GM18868 (cell line): ENCODE data around the gene UGT1A9.

ENCODE experiments used
- ATAC-seq: cut with Tn5 transposase; IDR thresholded peaks from one replicate; pipeline ENCODE4 v1.9.1; 2021; ENCODE audit warnings: mild to moderate bottlenecking, moderate library complexity; ENCODE audit not compliant: unreplicated experiment

The UGT1A9 gene

DNA sequence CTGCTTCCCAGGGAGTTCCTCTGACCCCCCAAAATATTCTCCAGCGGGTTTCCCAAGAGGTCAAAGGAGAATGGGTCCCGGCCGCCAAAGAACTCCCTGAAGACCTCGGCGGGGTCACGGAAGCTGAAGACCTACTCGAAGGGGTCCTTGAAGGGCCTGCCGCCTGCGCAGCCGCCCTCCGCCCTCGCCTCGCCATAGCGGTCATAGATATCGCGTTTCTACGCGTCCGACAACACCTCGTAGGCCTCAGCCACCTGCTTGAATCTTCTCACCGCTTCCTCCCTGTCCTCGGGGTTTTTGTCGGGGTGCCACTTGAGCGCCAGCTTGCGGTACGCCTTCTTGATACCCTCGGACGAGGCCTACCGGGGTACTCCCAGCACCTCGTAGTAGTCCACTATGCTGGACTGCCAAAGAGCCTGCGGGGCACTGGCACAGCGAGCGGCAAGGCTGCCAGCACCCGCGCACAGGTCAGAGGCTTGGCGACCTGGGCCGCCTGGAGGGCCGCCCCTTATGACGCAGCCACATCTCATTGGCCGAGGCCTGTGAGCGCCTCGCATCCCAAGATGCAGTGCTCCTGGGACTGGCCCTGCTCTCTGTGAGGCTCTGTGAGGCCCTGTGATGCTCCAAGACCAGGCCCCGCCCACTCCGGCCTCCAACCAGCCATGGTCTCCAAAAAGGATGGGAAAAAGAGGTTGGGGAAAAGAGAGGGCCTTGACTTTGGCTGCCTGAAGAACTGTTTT, 83.3 kb downstream of the UGT1A9 start:
- no peak for ATAC-seq

- no peak for ATAC-seq
Observed at GRCh38 chr2:233756429-233757081, 84.9 kb downstream of the UGT1A9 start.

DNA sequence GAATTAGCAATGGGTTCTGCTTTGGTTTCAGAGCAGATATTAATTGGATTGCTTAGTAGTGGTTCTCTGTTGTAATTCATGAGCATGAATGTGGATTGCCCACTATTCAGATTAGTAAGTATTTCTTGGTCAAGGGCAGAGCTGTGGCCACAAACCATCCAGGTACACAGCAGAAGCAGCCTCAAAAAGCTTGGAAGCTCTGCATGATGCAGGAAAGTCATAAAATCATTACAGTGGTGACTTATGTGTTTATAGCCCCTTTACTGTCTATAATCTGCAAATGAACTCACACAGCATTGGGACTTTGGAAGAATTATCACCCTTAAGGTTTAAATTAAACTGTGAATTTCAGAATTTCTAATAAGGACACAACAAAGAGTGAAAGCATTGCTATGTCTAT, 86.4 kb downstream of the UGT1A9 start:
- ATAC-seq, result no peak

DNA sequence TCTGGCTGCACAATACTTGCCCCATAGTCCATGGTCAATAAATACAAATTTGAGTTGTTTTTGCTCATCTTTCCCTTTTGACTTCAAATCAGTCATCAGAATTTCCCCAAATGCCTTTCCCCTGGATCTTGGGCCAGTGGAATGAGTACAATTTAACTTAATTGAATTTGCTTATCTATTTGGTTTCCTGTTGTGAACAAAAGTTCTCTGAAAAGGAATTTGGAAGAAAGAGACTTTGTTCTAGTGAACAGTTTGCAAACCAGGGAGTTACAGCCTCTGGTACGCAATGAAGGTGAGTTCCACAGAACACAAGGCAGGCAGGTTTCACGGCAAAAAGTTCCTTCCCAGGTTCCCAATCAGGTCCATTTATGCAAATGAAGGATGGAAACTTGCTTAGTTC, 87.2 kb downstream of the UGT1A9 start:
- ATAC-seq, result no peak

DNA sequence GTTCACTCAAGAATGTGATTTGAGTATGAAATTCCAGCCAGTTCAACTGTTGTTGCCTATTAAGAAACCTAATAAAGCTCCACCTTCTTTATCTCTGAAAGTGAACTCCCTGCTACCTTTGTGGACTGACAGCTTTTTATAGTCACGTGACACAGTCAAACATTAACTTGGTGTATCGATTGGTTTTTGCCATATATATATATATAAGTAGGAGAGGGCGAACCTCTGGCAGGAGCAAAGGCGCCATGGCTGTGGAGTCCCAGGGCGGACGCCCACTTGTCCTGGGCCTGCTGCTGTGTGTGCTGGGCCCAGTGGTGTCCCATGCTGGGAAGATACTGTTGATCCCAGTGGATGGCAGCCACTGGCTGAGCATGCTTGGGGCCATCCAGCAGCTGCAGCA, 88.3 kb downstream of the UGT1A9 start, which contains the start of gene UGT1A1:
UGT1A1 (plus strand) TSS at position 228 of the 400 bp plus-strand sequence; CDS start at position 246, 18 bp downstream.
- no peak for ATAC-seq

DNA sequence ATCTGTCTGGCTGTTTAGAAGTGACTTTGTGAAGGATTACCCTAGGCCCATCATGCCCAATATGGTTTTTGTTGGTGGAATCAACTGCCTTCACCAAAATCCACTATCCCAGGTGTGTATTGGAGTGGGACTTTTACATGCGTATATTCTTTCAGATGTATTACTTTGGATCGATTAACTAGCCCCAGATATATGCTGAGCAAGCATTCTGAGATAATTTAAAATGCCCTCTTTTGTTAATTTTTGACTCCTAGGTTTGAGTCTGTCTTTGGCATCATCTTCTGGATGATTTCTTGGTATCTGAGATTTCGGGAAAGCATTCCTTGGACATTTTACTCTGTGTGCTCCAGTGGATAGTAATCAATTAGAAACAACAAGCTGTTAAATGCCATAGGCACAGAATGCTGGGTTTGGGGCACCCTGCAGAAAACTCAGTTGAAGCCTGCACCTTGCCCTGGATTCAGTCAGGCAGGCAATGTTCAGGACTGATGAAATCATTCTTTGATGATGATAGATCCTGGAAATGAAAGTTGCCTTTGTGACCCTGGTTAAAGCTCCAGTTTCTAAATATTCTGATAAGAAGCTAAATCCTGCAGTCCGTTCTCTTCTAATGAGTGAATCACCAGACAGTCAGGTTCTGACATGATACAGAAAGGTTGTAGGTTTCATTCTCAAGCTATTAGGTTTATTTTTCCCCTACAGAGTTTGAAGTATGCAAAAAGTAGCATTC, 89.5 kb downstream of the UGT1A9 start:
- ATAC-seq, result no peak

- ATAC-seq, result no peak
Observed at GRCh38 chr2:233764264-233764663, 92.6 kb downstream of the UGT1A9 start.

GRCh38 chr2:233764761-233765160, 93.1 kb downstream of the UGT1A9 start:
- ATAC-seq, result no peak

GRCh38 chr2:233766416-233766815, 94.7 kb downstream of the UGT1A9 start:
- no peak for ATAC-seq

GRCh38 chr2:233768076-233768475, 96.4 kb downstream of the UGT1A9 start:
- ATAC-seq, result no peak

- ATAC-seq, result no peak
Observed at GRCh38 chr2:233769260-233769659, 97.6 kb downstream of the UGT1A9 start.

DNA sequence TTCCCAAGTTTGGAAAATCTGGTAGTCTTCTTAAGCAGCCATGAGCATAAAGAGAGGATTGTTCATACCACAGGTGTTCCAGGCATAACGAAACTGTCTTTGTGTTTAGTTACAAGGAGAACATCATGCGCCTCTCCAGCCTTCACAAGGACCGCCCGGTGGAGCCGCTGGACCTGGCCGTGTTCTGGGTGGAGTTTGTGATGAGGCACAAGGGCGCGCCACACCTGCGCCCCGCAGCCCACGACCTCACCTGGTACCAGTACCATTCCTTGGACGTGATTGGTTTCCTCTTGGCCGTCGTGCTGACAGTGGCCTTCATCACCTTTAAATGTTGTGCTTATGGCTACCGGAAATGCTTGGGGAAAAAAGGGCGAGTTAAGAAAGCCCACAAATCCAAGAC, 100.5 kb downstream of the UGT1A9 start:
- ATAC-seq, result no peak

GRCh38 chr2:233772583-233772982, 100.9 kb downstream of the UGT1A9 start:
- no peak for ATAC-seq

DNA sequence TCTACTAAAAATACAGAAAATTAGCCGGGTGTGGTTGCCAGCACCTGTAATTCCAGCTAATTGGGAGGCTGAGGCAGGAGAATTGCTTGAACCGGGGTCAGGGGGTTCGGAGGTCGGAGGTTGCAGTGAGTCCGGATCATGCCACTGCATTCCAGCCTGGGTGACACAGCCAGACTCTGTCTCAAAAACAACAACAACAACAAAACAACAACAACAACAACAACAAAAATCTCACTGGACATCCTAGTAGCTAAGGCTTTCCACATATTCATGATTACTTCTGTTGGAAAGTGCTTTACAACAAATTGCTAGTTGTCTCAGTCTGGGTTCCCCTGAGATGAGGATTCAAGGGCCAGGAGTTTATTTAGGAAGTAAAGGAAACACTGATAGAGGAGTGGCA, 102.2 kb downstream of the UGT1A9 start:
- ATAC-seq, result no peak

DNA sequence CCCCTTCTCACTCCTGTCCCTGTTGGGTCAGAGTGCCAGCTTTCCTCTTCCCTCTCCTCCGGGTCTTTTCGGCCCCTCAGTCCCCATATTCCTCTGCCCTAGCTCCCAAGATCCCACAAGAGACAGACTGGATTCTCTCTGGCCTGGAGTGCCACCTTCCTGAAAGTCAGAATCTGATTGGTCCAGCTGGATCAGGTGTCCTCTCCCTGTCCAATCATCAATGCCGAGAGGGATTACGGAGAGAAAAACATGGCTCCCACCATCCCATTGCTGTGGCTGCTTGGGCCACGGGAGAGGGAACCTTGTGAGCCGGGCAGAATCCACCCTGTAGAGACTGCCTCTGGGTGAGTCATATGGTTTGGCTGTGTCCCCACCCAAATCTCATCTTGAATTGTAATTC, 103.7 kb downstream of the UGT1A9 start:
- no peak for ATAC-seq

DNA sequence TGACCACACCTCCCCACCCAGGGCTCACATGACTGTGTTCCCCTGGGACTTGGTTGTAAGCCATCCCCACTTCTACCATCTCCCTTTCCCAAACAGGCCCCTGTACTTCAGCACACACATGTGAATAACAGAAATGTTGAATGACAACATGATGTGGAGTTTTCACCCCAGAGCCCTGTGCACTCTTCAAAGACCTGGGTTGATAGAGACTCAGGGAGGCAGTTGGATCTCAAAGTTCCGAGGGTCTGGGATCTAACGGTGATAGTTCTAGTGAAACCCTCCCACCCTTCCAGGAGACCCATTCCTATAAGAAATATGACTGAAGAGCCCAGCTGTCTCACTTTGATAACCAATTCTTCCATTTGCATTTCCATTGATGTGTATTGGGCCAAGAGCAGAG, 106.3 kb downstream of the UGT1A9 start, which contains the start of gene MROH2A:
MROH2A (plus strand) TSS at position 301 of the 400 bp plus-strand sequence. CDS start 1,029 bp downstream, outside the sequence.
- ATAC-seq, result no peak

DNA sequence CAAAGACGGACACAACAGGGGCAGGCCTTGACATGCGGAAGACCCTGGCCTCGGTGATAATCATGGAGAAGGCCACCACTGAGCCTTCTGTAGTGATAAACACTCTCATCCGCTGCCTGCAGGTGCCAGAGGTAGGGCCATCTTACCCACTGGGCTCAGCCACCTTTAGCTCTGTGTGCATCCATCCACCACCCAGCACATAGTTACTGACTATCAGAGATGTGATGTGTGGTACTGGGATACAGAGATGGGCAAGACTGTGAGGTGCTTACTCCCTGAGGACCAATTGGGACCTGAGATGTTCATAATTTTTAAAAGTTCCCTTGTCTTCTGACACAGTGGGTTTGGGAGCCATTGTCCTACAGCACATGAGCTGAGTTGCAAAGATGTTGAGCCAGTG, 108.0 kb downstream of the UGT1A9 start:
- no peak for ATAC-seq

DNA sequence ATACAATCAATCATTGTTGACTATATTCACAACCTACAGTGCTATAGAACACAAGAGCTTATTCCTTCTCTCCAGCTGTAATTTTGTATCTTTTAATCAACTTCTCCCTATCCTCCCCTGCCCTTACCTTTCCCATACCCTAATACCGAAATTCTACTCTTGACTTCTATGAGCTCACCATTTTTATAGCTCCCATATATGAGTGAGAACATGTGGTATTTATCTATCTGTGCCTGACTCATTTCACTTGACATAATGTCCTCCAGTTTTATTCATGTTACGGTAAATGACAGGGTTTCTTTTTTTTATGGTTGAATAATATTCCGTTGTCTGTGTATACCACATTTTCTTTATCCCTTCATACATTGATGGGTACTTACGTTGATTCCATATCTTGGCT, 109.1 kb downstream of the UGT1A9 start:
- no peak for ATAC-seq

DNA sequence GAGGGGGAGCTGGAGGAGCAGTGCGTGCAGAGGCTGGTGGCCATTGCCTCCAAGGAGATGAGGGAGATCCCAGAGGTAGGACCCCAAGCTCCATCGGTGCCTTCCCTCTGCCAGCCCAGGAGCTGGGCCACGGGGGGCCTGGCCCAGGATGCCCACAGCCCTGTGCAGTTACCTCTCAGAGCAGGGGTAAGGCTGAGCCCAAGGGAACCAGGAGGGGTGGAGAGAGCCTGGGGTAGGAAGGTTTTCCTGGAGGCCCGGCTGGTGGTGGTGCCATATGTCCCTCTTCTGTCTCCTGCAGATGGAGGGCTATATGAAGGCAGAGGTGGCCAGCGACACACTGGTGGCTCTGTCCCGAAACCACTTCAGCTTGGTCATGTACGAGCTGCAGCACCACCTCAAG, 117.9 kb downstream of the UGT1A9 start:
- ATAC-seq, result no peak

DNA sequence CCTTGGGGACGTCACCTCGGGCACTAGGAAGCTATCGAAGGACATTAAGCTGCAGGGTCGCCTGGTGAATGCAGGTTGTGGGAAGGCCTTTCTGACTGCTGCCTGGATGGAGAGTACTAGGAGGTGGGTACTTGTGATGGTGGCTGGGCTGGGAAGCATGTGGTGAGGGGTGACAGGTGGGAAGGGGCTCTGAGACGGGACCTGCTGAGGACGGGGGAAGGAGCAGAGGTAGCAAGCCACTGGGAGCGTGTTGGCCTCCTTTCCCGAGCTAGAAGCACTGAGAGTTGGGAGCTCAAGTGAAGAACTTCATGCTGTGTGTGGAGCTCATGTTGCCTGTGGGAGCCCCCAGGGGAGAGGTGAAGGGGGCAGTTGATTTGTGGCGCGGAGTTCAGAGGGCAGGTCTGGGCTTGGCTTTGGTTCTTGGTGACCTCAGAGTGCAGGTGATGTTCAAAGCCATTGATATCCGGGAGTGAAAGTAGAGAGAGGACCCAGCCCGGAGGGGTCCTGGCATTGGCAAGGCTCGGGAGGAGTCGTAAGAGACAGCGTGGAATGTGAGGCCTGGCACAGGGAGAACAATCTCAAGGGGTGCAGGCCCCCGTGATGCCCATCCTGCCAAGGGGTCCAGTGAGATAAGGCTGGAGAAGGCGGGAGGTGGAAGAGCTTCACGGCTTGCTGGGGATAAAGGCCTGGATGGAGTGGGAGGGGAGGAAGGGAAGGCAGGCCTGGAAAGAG, 119.6 kb downstream of the UGT1A9 start:
- ATAC-seq, result no peak

DNA sequence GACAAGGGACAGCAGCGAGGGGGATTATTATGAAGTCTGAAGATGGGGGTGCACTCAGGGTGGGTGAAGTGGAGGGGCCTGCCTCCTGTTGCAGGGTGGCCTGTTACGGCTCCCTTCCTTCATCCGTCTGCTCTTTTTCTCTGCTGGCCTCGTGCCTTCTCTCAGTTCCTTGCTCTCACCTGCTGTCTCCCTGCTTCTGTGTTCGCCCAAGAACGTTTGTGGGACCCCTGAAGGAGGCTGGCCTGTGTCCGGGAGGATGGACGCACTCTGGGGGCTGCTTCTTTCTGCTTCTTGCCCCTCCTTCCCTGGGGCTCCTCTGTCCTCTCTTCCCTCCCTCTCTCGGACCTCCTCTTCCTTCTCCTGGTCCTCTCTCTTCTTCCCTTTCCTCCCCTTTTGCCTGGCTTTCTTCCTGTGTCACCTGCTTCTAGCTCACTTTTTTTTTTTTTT, 120.2 kb downstream of the UGT1A9 start:
- no peak for ATAC-seq
